ENCODE measurements around the gene LGALS1.

LGALS1 gene

GRCh38 chr22:37664249-37665101 lies 11.0 kb upstream of the LGALS1 start:
- peaks cover 72% of the 10 kb centered on the region for H4K20me1 ChIP-seq (ENCODE audit: insufficient read depth, low read length)
- no peak for DNase-seq
- no peak overlapping the region for H3K9ac ChIP-seq (ENCODE audit: low read depth, low read length)
- no peak overlapping the region for H3K27ac ChIP-seq (ENCODE audit: low read length)
- no peak for ATAC-seq (ENCODE audit: insufficient read depth, low read depth)
- peaks cover 74% of the 10 kb centered on the region for H3K79me2 ChIP-seq (ENCODE audit: insufficient read depth, low read length)
- H3K4me3 ChIP-seq (ENCODE audit: low read depth in 1 of 2, low read length in 2 of 2): no peak overlapping the region
- no peaks in the 10 kb centered on the region for H3K9me3 ChIP-seq (ENCODE audit: insufficient read depth, low read length, severe bottlenecking)
- H3K36me3 ChIP-seq (ENCODE audit: insufficient read depth, low read length): peaks cover 69% of the 10 kb centered on the region
- no peak for TF ChIP-seq EZH2 (IDR thresholded peaks at IDR 0.05; ENCODE audit: borderline replicate concordance, low read depth, low read length, severe bottlenecking)
- no peak for TF ChIP-seq CTCF (IDR thresholded peaks at IDR 0.05; ENCODE audit: borderline replicate concordance, extremely low read depth, low read length, poor library complexity, severe bottlenecking)
- H3K4me2 ChIP-seq (ENCODE audit: insufficient read depth, low read length): no peak overlapping the region
- H2AFZ ChIP-seq (ENCODE audit: low read depth, low read length): no peak overlapping the region
- no peaks in the 10 kb centered on the region for H3K27me3 ChIP-seq (ENCODE audit: insufficient read depth, low read length, poor library complexity)
- peaks cover 32% of the 10 kb centered on the region for H3K4me1 ChIP-seq (ENCODE audit: insufficient read depth, low read length)

GRCh38 chr22:37665487-37665886 lies 9.9 kb upstream of the LGALS1 start:
- no peak overlapping the region for H3K4me2 ChIP-seq (ENCODE audit: insufficient read depth, low read length)
- H3K9me3 ChIP-seq (ENCODE audit: insufficient read depth, low read length, severe bottlenecking): no peaks in the 10 kb centered on the region
- H3K27ac ChIP-seq (ENCODE audit: low read length): no peak overlapping the region
- H3K4me3 ChIP-seq (ENCODE audit: low read depth in 1 of 2, low read length in 2 of 2): no peak overlapping the region
- H3K4me1 ChIP-seq (ENCODE audit: insufficient read depth, low read length): peaks cover 22% of the 10 kb centered on the region
- ATAC-seq (ENCODE audit: insufficient read depth, low read depth) (no peak), DNase-seq (no peak)
- no peaks in the 10 kb centered on the region for H3K27me3 ChIP-seq (ENCODE audit: insufficient read depth, low read length, poor library complexity)
- H4K20me1 ChIP-seq (ENCODE audit: insufficient read depth, low read length): peaks cover 62% of the 10 kb centered on the region
- peaks cover 63% of the 10 kb centered on the region for H3K79me2 ChIP-seq (ENCODE audit: insufficient read depth, low read length)
- H3K9ac ChIP-seq (ENCODE audit: low read depth, low read length): no peak overlapping the region
- H3K36me3 ChIP-seq (ENCODE audit: insufficient read depth, low read length): peaks cover 61% of the 10 kb centered on the region
- TF ChIP-seq CTCF (IDR thresholded peaks at IDR 0.05; ENCODE audit: borderline replicate concordance, extremely low read depth, low read length, poor library complexity, severe bottlenecking): no peak
- no peak for TF ChIP-seq EZH2 (IDR thresholded peaks at IDR 0.05; ENCODE audit: borderline replicate concordance, low read depth, low read length, severe bottlenecking)
- H2AFZ ChIP-seq (ENCODE audit: low read depth, low read length): no peak overlapping the region

- Histone ChIP-seq H3K9me3 (ENCODE audit: insufficient read depth, low read length, severe bottlenecking) (no peaks in the 10 kb centered on the region), H3K4me2 (ENCODE audit: insufficient read depth, low read length) (no peak overlapping the region)
- DNase-seq: no peak
Measured at GRCh38 chr22:37669586-37669985, 5.8 kb upstream of the LGALS1 start.

More at GRCh38 chr22:37669586-37669985, 5.8 kb upstream of the LGALS1 start:
- no peak overlapping the region for H3K27ac ChIP-seq (ENCODE audit: low read length)
- H4K20me1 ChIP-seq (ENCODE audit: insufficient read depth, low read length): peaks cover 31% of the 10 kb centered on the region
- ATAC-seq (ENCODE audit: insufficient read depth, low read depth): no peak
- no peak overlapping the region for H3K9ac ChIP-seq (ENCODE audit: low read depth, low read length)
- H3K4me1 ChIP-seq (ENCODE audit: insufficient read depth, low read length): peaks cover 22% of the 10 kb centered on the region
- peaks cover 34% of the 10 kb centered on the region for H3K36me3 ChIP-seq (ENCODE audit: insufficient read depth, low read length)
- TF ChIP-seq CTCF (IDR thresholded peaks at IDR 0.05; ENCODE audit: borderline replicate concordance, extremely low read depth, low read length, poor library complexity, severe bottlenecking) (no peak), EZH2 (IDR thresholded peaks at IDR 0.05; ENCODE audit: borderline replicate concordance, low read depth, low read length, severe bottlenecking) (no peak)
- no peaks in the 10 kb centered on the region for H3K27me3 ChIP-seq (ENCODE audit: insufficient read depth, low read length, poor library complexity)
- peaks cover 23% of the 10 kb centered on the region for H3K79me2 ChIP-seq (ENCODE audit: insufficient read depth, low read length)
- no peak overlapping the region for H2AFZ ChIP-seq (ENCODE audit: low read depth, low read length)
- no peak overlapping the region for H3K4me3 ChIP-seq (ENCODE audit: low read depth in 1 of 2, low read length in 2 of 2)
